HEK293T (cell line): ENCODE data around the gene SLC17A8.

Experiments
- CTCF ChIA-PET: fragments of 350-600 bp; formaldehyde crosslinking; extraction: SDS; loops from one replicate; lab custom pipeline; 2021; ENCODE audit warnings: antibody characterized with exemption, inconsistent platforms; lab: Yijun Ruan, JAX
- POLR2A ChIA-PET: fragments of 350-600 bp; formaldehyde crosslinking; extraction: SDS; loops from one replicate; lab custom pipeline; 2020; ENCODE audit warnings: antibody characterized with exemption, inconsistent platforms; lab: Yijun Ruan, JAX
- DNase-seq: peaks from one replicate; pipeline ENCODE4 v3.0.0; 2012; ENCODE audit warnings: mixed read lengths; ENCODE audit errors: extremely low spot score
- ARNT ChIP-seq: fragments of 450-650 bp; IDR thresholded peaks from 2 replicates; pipeline ENCODE4 v1.6.1; 2017; ENCODE audit warnings: mild to moderate bottlenecking
- BHLHE40 ChIP-seq: fragments of 450-650 bp; IDR thresholded peaks from 2 replicates; pipeline ENCODE4 v1.6.1; 2016; ENCODE audit warnings: mild to moderate bottlenecking, moderate library complexity, borderline replicate concordance
- CTBP1 ChIP-seq: fragments of 450-650 bp; IDR thresholded peaks from 2 replicates; pipeline ENCODE4 v1.6.1; 2016; ENCODE audit warnings: borderline replicate concordance
- ELF4 ChIP-seq: fragments of 450-650 bp; IDR thresholded peaks from 2 replicates; pipeline ENCODE4 v1.6.1; 2017; ENCODE audit warnings: antibody characterized with exemption
- FOXA1 ChIP-seq: fragments of 450-650 bp; IDR thresholded peaks from 2 replicates; pipeline ENCODE4 v1.6.1; 2016; ENCODE audit warnings: mild to moderate bottlenecking
- FOXK2 ChIP-seq: fragments of 450-650 bp; IDR thresholded peaks from 2 replicates; pipeline ENCODE4 v1.6.1; 2016; ENCODE audit warnings: mild to moderate bottlenecking
- FOXM1 ChIP-seq: fragments of 450-650 bp; IDR thresholded peaks from 2 replicates; pipeline ENCODE4 v1.6.1; 2017; ENCODE audit warnings: mild to moderate bottlenecking, borderline replicate concordance
- HDGF ChIP-seq: fragments of 450-650 bp; IDR thresholded peaks from 2 replicates; pipeline ENCODE4 v1.6.1; 2017; ENCODE audit warnings: antibody characterized with exemption, borderline replicate concordance
- L3MBTL2 ChIP-seq: fragments of 450-650 bp; conservative IDR thresholded peaks from 2 replicates; pipeline ENCODE4 v1.6.1; 2016; ENCODE audit warnings: mild to moderate bottlenecking
- LEF1 ChIP-seq: fragments of 450-650 bp; IDR thresholded peaks from 2 replicates; pipeline ENCODE4 v1.6.1; 2017; ENCODE audit warnings: mild to moderate bottlenecking, borderline replicate concordance
- NFRKB ChIP-seq: fragments of 450-650 bp; IDR thresholded peaks from 2 replicates; pipeline ENCODE4 v1.6.1; 2016; ENCODE audit warnings: mild to moderate bottlenecking, moderate library complexity
- PKNOX1 ChIP-seq: fragments of 450-650 bp; IDR thresholded peaks from 2 replicates; pipeline ENCODE4 v1.6.1; 2016
- SP1 ChIP-seq: fragments of 450-650 bp; IDR thresholded peaks from 2 replicates; pipeline ENCODE4 v1.6.1; 2017
- SUZ12 ChIP-seq: fragments of 450-650 bp; IDR thresholded peaks from 2 replicates; pipeline ENCODE4 v1.6.1; 2016; ENCODE audit warnings: mild to moderate bottlenecking
- TARDBP ChIP-seq: fragments of 450-650 bp; IDR thresholded peaks from 2 replicates; pipeline ENCODE4 v1.6.1; 2016
- ZNF384 ChIP-seq: fragments of 450-650 bp; IDR thresholded peaks from 2 replicates; pipeline ENCODE4 v1.6.1; 2016

Gene SLC17A8

GRCh38 chr12:100437038-100437841 lies 80.4 kb downstream of the SLC17A8 start:
- ChIA-PET CTCF (interaction anchor here (1.9 kb wide), 1 partner anchor 32 kb away, joined by 6 read pairs; no protein-coding TSS in a partner anchor), POLR2A (no interaction called here)
- no peak for DNase-seq
- TF ChIP-seq SUZ12 (no peak), FOXA1 (no peak), FOXM1 (no peak), ZNF384 (no peak), FOXK2 (no peak), CTBP1 (no peak), ARNT (no peak), TARDBP (no peak), PKNOX1 (no peak), LEF1 (no peak), L3MBTL2 (no peak), ELF4 (no peak), SP1 (no peak), BHLHE40 (no peak), HDGF (no peak), NFRKB (no peak)

GRCh38 chr12:100439797-100440196 lies 82.9 kb downstream of the SLC17A8 start:
- ChIA-PET POLR2A (no interaction called here), CTCF (no interaction called here)
- TF ChIP-seq LEF1, result no peak
- no peak for TF ChIP-seq PKNOX1
- TF ChIP-seq ELF4, result no peak
- no peak for TF ChIP-seq NFRKB
- no peak for TF ChIP-seq FOXK2
- no peak for TF ChIP-seq BHLHE40
- no peak for TF ChIP-seq ZNF384
- TF ChIP-seq HDGF, result no peak
- TF ChIP-seq FOXA1, result no peak
- no peak for TF ChIP-seq SP1
- no peak for TF ChIP-seq CTBP1
- no peak for TF ChIP-seq FOXM1
- no peak for TF ChIP-seq L3MBTL2
- TF ChIP-seq ARNT, result no peak
- TF ChIP-seq SUZ12, result no peak
- no peak for TF ChIP-seq TARDBP
- no peak for DNase-seq

- no peak for TF ChIP-seq LEF1
- no peak for TF ChIP-seq L3MBTL2
- TF ChIP-seq ZNF384, result no peak
- TF ChIP-seq SUZ12, result no peak
- no peak for TF ChIP-seq BHLHE40
- no peak for TF ChIP-seq FOXK2
- no peak for TF ChIP-seq FOXM1
- no peak for TF ChIP-seq TARDBP
- no peak for TF ChIP-seq ARNT
- TF ChIP-seq NFRKB, result no peak
- TF ChIP-seq HDGF, result no peak
- ChIA-PET CTCF (interaction anchor here (0.7 kb wide), 1 partner anchor 51 kb away, joined by 4 read pairs; no protein-coding TSS in a partner anchor), POLR2A (no interaction called here)
- DNase-seq, result no peak
Measured at GRCh38 chr12:100442403-100442802, 85.5 kb downstream of the SLC17A8 start.

- CTCF ChIA-PET, result no interaction called here
- no peak for TF ChIP-seq L3MBTL2
- POLR2A ChIA-PET, result no interaction called here
- no peak for DNase-seq
Measured at GRCh38 chr12:100443434-100443833, 86.6 kb downstream of the SLC17A8 start.

GRCh38 chr12:100445081-100445481 lies 88.2 kb downstream of the SLC17A8 start:
- TF ChIP-seq HDGF (no peak), LEF1 (no peak), L3MBTL2 (no peak), FOXM1 (no peak), CTBP1 (no peak), NFRKB (no peak), FOXK2 (no peak), TARDBP (no peak), FOXA1 (no peak), PKNOX1 (no peak), ARNT (no peak), BHLHE40 (no peak), ZNF384 (no peak), ELF4 (no peak), SP1 (no peak), SUZ12 (no peak)
- POLR2A ChIA-PET, result no interaction called here
- DNase-seq, result no peak
- CTCF ChIA-PET, result no interaction called here

GRCh38 chr12:100447381-100447780 lies 90.5 kb downstream of the SLC17A8 start:
- ChIA-PET POLR2A (no interaction called here), CTCF (interaction anchor here (0.9 to 1.0 kb wide), 2 partner anchors 42 to 43 kb away, joined by 3 read pairs; no protein-coding TSS in a partner anchor)
- no peak for DNase-seq
- TF ChIP-seq ARNT (no peak), FOXM1 (no peak), TARDBP (no peak), FOXA1 (no peak), SP1 (no peak), NFRKB (no peak), LEF1 (no peak), CTBP1 (no peak), FOXK2 (no peak), L3MBTL2 (no peak), HDGF (no peak)
